Measurements from ENCODE around the gene CCNY.
A peak's percentile ranks its signal among the peaks of the same experiment; 100 is the strongest.

- no peak for TF ChIP-seq POLR2A (IDR thresholded peaks at IDR 0.05)
- peak in 1 of 6 experiments; percentile 22 for TF ChIP-seq CTCF (IDR thresholded peaks at IDR 0.05)
Observed at GRCh38 chr10:35379226-35380137, 43.2 kb downstream of the CCNY start.

Measured in Peyer's patch (tissue), 4 donors.